ENCODE data around the gene RFPL3.

GRCh38 chr22:32333769-32334659 is 23.7 kb upstream of the RFPL3 start:
- no peak for TF ChIP-seq CTCF (IDR thresholded peaks at IDR 0.05; ENCODE audit: insufficient read depth, low read depth, low read length)
- TF ChIP-seq EZH2 (IDR thresholded peaks at IDR 0.05; ENCODE audit: insufficient read depth, low read length), result no peak
